Measurements from ENCODE around the gene RFX2.

DNA sequence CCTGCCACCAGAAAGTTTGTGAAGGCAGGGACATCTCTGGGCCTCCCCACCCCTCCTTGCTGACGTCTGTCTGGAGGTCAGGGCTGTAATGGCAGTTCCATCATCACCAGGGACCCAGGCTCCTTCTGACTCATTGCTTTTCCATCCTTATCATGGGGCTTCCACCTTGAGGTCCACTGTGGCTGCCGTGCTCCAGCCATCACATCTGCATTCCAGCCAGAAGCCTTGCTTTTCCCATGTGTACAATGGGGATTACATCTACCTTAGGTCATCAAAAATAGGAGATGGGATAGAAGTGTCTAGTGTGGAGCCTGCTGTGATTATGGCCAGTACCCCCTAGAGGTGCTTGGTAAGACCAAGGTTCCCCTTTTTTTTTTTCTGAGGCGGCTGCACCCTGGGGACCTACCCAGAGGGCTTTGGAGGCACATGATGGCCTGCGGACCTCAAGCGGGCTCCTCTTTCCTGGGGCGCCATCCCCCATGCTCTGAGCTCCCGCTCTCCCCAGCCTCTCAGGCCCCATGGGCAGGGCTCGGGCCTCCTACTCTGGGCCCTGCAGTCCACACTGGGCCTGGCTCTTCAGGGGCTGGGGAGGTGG lies 119.0 kb downstream of the RFX2 start:
- TF ChIP-seq CTCF (IDR thresholded peaks at IDR 0.05) = no peak
- TF ChIP-seq ZFX (IDR thresholded peaks at IDR 0.05; ENCODE audit: borderline replicate concordance) = no peak

All from 22Rv1 (cell line).